Lung (tissue), 12 donors: ENCODE measurements around the gene KRT12. TPM values are rescaled to one million over a fixed set of nuclear protein-coding genes. Genes with fewer than 3 reads are reported as not detected.

Source experiments
- ATAC-seq: fragments of 200-7000 bp; cut with Tn5 transposase; one replicate; pipeline ENCODE4 v1.9.1; 2020; ENCODE audit warnings: moderate number of reproducible peaks; ENCODE audit not compliant: insufficient read depth, low FRiP score
- DNase-seq, 3 donors: peaks; one replicate each; pipeline ENCODE4 v3.0.0-alpha.2; 2013 to 2017
- H3K27ac ChIP-seq, 2 donors: one replicate each; pipeline ENCODE4 v1.5.1; 2013; ENCODE audit warnings: mild to moderate bottlenecking in 2 of 2, moderate library complexity in 2 of 2, control low read depth in 1 of 2, inconsistent platforms in 1 of 2, low read depth in 1 of 2, low read length in 1 of 2
- H3K27me3 ChIP-seq, 3 donors: one replicate each; pipeline ENCODE4 v1.5.1; 2013; ENCODE audit warnings: low read length in 2 of 3; ENCODE audit not compliant: control insufficient read depth in 3 of 3, insufficient read depth in 3 of 3
- H3K36me3 ChIP-seq, 4 donors: one replicate each; pipeline ENCODE4 v1.5.1; 2013; ENCODE audit warnings: low read length in 4 of 4, mild to moderate bottlenecking in 1 of 4, moderate library complexity in 1 of 4; ENCODE audit not compliant: control insufficient read depth in 4 of 4, insufficient read depth in 4 of 4
- H3K4me1 ChIP-seq, 5 donors: one replicate each; pipeline ENCODE4 v1.5.1; 2013; ENCODE audit warnings: low read length in 5 of 5, mild to moderate bottlenecking in 2 of 5, moderate library complexity in 1 of 5; ENCODE audit not compliant: control insufficient read depth in 5 of 5, insufficient read depth in 5 of 5
- H3K4me3 ChIP-seq: one replicate; pipeline ENCODE4 v1.5.1; 2013; ENCODE audit warnings: mild to moderate bottlenecking, control low read depth, moderate library complexity
- H3K9ac ChIP-seq, 2 donors: one replicate each; pipeline ENCODE4 v1.5.1; 2013; ENCODE audit warnings: low read length in 2 of 2, control low read depth in 1 of 2; ENCODE audit not compliant: insufficient read depth in 1 of 2
- H3K9me3 ChIP-seq, 4 donors: one replicate each; pipeline ENCODE4 v1.5.1; 2013; ENCODE audit warnings: low read length in 3 of 4, mild to moderate bottlenecking in 1 of 4, moderate library complexity in 1 of 4; ENCODE audit not compliant: control insufficient read depth in 4 of 4, insufficient read depth in 3 of 4
- WGBS, 2 donors: extraction: QIAGEN DNeasy Blood & Tissue Kit; methylation state at CpG; one replicate each; pipeline ENCODE4 v1.1.7; 2013; 5-methylcytosine and 5-hydroxymethylcytosine counted together
- polyA plus RNA-seq, 2 donors: library from polyadenylated mRNA; stranded (reverse); fragments of 200-250 nt; gene quantifications; one replicate each; pipeline ENCODE4 v1.2.1, GENCODE V29; 2013
- total RNA-seq, 2 donors: library from RNA; depleted of rRNA in 1 of 2; stranded (reverse); fragments of >200 nt in 1 of 2; gene quantifications; one replicate each; pipeline ENCODE4 v1.2.1, GENCODE V29; 2014 to 2021
- TF ChIP-seq, protein P1 (sequence below): IDR thresholded peaks from 2 replicates; pipeline ENCODE4 v1.5.1; 2012; ENCODE audit warnings: mild to moderate bottlenecking; ENCODE audit errors: control extremely low read depth, extremely low read depth
- donor health status: control.
- donor health status: control.
- donor health status: Bipolar disorder and iron deficiency.
- donor health status: healthy.
- donor health status: DM: yes; HTN: yes; CAD: no.

KRT12 gene
- total and polyA plus RNA-seq, 4 donors: not detected

DNA sequence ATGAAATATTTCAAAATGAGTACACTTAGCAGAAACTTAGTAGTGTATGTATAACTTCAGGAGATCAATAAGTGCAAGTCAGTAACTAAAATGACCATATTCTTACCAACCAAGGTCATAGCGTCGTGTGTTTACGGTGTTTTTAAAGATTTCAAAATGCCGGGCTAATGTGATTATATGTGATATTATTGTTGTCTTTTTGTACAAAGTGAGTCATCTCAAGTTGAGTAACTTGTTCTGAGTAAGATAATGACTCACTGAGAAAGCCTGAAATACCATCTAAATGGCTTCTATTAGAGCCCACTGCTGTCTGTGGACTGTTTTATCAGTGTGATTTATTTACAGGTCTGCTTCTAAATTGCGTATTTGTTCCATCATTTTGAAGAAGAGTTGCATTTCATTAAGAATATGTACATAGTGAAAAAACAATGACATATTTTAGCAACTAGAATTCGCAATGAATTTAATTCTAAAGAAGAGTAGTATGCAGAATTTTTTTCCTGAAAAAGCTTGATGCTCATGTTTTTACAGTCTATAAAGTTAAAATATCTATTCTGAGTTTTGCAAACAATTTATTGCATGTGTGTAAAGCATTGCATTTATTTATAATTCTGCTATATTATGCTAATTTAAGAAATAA lies 12.7 kb downstream of the KRT12 start:
- H3K9me3 ChIP-seq: no peaks in the 10 kb centered on the region
- no peak overlapping the region for H3K9ac ChIP-seq
- no peak for DNase-seq
- no peaks in the 10 kb centered on the region for H3K36me3 ChIP-seq
- TF ChIP-seq, protein P1, sequence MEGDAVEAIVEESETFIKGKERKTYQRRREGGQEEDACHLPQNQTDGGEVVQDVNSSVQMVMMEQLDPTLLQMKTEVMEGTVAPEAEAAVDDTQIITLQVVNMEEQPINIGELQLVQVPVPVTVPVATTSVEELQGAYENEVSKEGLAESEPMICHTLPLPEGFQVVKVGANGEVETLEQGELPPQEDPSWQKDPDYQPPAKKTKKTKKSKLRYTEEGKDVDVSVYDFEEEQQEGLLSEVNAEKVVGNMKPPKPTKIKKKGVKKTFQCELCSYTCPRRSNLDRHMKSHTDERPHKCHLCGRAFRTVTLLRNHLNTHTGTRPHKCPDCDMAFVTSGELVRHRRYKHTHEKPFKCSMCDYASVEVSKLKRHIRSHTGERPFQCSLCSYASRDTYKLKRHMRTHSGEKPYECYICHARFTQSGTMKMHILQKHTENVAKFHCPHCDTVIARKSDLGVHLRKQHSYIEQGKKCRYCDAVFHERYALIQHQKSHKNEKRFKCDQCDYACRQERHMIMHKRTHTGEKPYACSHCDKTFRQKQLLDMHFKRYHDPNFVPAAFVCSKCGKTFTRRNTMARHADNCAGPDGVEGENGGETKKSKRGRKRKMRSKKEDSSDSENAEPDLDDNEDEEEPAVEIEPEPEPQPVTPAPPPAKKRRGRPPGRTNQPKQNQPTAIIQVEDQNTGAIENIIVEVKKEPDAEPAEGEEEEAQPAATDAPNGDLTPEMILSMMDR: no peak
- H3K4me1 ChIP-seq: no peaks in the 10 kb centered on the region
- H3K27ac ChIP-seq: no peak overlapping the region
- H3K4me3 ChIP-seq: no peak overlapping the region
- H3K27me3 ChIP-seq: peaks cover 0 to 8% (median 0%) of the 10 kb centered on the region in 3 donors
- ATAC-seq: no peak
- 56 to 90% methylated on average over 6 of the region's 6 CpGs for WGBS, 2 donors

DNA sequence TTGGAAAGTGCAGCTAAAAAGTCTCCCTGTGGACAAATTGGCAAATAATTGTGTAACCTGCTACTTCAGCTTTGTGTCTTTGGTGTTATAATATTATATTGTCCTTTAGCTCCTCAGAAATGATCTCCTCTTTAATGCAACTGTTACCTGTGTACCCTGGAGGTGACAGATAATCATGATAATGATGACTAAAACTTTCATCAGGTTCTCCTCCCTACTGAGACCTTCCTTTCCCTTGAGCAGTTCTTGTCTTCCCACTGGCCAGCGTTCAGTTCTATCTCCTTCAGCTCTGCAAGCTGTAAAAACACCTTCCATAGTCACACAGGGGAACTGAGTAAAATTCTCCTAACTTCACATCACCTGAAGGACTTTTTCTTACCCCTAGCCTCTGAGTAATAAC lies 14.7 kb downstream of the KRT12 start:
- Histone ChIP-seq H3K9me3 (no peaks in the 10 kb centered on the region), H3K27me3 (peaks cover 0 to 8% (median 0%) of the 10 kb centered on the region in 3 donors), H3K4me3 (no peak overlapping the region), H3K4me1 (no peaks in the 10 kb centered on the region), H3K27ac (no peak overlapping the region), H3K36me3 (no peaks in the 10 kb centered on the region), H3K9ac (no peak overlapping the region)
- DNase-seq: no peak
- 69 to 86% methylated on average over 1 of the region's 1 CpG for WGBS, 2 donors
- ATAC-seq: no peak
- TF ChIP-seq, protein P1: no peak

DNA sequence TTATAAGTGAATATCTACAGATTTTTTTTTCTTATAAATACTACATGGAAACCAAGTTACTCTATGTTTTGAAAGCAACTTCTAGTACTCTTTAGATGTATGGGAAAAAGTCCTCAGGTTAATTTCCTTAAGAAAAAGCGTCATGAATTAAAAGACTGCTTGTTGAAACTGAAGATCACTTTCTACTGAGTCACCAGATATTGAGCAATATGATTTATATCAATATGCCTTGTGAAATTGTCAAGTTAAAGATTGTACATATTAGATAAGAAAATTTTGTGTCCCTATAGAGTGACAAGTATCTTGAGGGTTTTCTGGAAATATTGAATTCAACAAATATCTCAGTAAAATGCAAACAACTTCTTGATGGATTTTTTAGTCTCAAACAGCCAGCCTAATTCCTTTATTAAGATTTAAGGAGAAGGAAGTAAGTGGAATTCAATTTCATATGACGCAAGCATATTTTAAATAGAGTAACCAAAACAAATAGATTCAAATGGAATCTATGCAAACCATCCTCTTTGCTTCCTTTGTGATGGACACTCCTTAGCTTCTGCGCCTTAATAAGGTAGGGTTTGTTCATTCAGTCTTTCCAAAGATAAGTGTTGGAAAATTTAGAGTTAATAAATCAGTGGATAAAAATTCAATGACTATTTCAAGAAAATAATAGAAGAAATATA lies 16.6 kb downstream of the KRT12 start:
- Histone ChIP-seq H3K9ac (no peak overlapping the region), H3K4me1 (no peaks in the 10 kb centered on the region), H3K27ac (no peak overlapping the region), H3K9me3 (no peaks in the 10 kb centered on the region), H3K27me3 (peaks cover 0 to 8% (median 0%) of the 10 kb centered on the region in 3 donors), H3K36me3 (no peaks in the 10 kb centered on the region), H3K4me3 (no peak overlapping the region)
- 72 to 83% methylated on average over 3 of the region's 3 CpGs for WGBS, 2 donors
- TF ChIP-seq, protein P1: no peak
- ATAC-seq (no peak), DNase-seq (no peak)
